Umbilical cord (tissue), 2 donors: ENCODE results near the gene ELMO3. TPM values are rescaled to one million over a fixed set of nuclear protein-coding genes. Genes with fewer than 3 reads are reported as not detected.
A peak's percentile ranks its signal among the peaks of the same experiment; 100 is the strongest.

Experiments used
- DNase-seq: peaks from one replicate; pipeline ENCODE4 v3.0.0-alpha.2; 2015; ENCODE audit warnings: low spot score
- total RNA-seq: library from RNA; depleted of rRNA; stranded (reverse); fragments of >200 nt; gene quantifications from one replicate; pipeline ENCODE4 v1.2.3, GENCODE V29; 2014; ENCODE audit warnings: low replicate concordance; ENCODE audit not compliant: insufficient read depth

The ELMO3 gene
- total RNA-seq, 1 donor from 2014 or later: not detected

- DNase-seq: no peak
These were observed 17.6 kb upstream of the ELMO3 start for GRCh38 chr16:67181346-67181745.

- DNase-seq: no peak
These were observed 16.6 kb upstream of the ELMO3 start for GRCh38 chr16:67182288-67182687.

GRCh38 chr16:67183284-67183626 lies 15.7 kb upstream of the ELMO3 start:
- no peak for DNase-seq

- peak; percentile 99 for DNase-seq
These were observed 15.1 kb upstream of the ELMO3 start, which contains the start of gene MATCAP1 for GRCh38 chr16:67183627-67184452. Gene MATCAP1, minus strand, starts transcription at chr16:67183963. Its CDS starts 3,353 bp downstream, at chr16:67180610.

GRCh38 chr16:67184453-67184994 lies 14.4 kb upstream of the ELMO3 start:
- DNase-seq: no peak

GRCh38 chr16:67184995-67185650 lies 13.8 kb upstream of the ELMO3 start:
- peak; percentile 88 for DNase-seq

GRCh38 chr16:67185651-67186134 lies 13.2 kb upstream of the ELMO3 start:
- no peak for DNase-seq

- no peak for DNase-seq
These were observed 12.4 kb upstream of the ELMO3 start for GRCh38 chr16:67186550-67186950.

- no peak for DNase-seq
These were observed 11.6 kb upstream of the ELMO3 start for GRCh38 chr16:67187175-67187890.

- DNase-seq: no peak
These were observed 10.6 kb upstream of the ELMO3 start for GRCh38 chr16:67188323-67188722.

GRCh38 chr16:67188798-67189197 lies 10.1 kb upstream of the ELMO3 start:
- no peak for DNase-seq

GRCh38 chr16:67190041-67190440 lies 8.9 kb upstream of the ELMO3 start, which contains the start of gene EXOC3L1:
Gene EXOC3L1, minus strand, starts transcription at chr16:67190136. Its CDS starts 460 bp downstream, at chr16:67189676.
- no peak for DNase-seq

GRCh38 chr16:67190448-67191399 lies 8.2 kb upstream of the ELMO3 start:
- DNase-seq: no peak

GRCh38 chr16:67191411-67191994 lies 7.4 kb upstream of the ELMO3 start:
- DNase-seq: no peak

GRCh38 chr16:67191995-67192681 lies 6.8 kb upstream of the ELMO3 start, which contains the start of gene E2F4:
Gene E2F4, plus strand, starts transcription at chr16:67192155. Its CDS starts 73 bp downstream, at chr16:67192228.
- DNase-seq: peak; percentile 90

GRCh38 chr16:67192781-67193361 lies 6.1 kb upstream of the ELMO3 start:
- DNase-seq: no peak

- DNase-seq: no peak
These were observed 5.4 kb upstream of the ELMO3 start for GRCh38 chr16:67193536-67193935.

GRCh38 chr16:67194260-67194659 lies 4.7 kb upstream of the ELMO3 start:
- DNase-seq: no peak

- DNase-seq: no peak
These were observed 3.3 kb upstream of the ELMO3 start for GRCh38 chr16:67195676-67196075.
